ENCODE data around the gene AKR1C8. TPM values are rescaled to one million over a fixed set of nuclear protein-coding genes. Genes with fewer than 3 reads are reported as not detected.

AKR1C8 gene
- total and polyA plus RNA-seq, 2 of the 13 experiments (the other 11 are each of a cell fraction or from before 2014, with no cell fraction given), result 0.12 TPM; not detected in 1

GRCh38 chr10:5195727-5196374 is 10.9 kb upstream of the AKR1C8 start (continued):
- TF ChIP-seq HOXD1 (CRISPR knock-in tag; IDR thresholded peaks at IDR 0.05) (no peak), CHD4 (IDR thresholded peaks at IDR 0.05; ENCODE audit: borderline replicate concordance, low read length) (peak; percentile 58; the same call in 1 of the 2 replicates)
- TF ChIP-seq, protein P1, sequence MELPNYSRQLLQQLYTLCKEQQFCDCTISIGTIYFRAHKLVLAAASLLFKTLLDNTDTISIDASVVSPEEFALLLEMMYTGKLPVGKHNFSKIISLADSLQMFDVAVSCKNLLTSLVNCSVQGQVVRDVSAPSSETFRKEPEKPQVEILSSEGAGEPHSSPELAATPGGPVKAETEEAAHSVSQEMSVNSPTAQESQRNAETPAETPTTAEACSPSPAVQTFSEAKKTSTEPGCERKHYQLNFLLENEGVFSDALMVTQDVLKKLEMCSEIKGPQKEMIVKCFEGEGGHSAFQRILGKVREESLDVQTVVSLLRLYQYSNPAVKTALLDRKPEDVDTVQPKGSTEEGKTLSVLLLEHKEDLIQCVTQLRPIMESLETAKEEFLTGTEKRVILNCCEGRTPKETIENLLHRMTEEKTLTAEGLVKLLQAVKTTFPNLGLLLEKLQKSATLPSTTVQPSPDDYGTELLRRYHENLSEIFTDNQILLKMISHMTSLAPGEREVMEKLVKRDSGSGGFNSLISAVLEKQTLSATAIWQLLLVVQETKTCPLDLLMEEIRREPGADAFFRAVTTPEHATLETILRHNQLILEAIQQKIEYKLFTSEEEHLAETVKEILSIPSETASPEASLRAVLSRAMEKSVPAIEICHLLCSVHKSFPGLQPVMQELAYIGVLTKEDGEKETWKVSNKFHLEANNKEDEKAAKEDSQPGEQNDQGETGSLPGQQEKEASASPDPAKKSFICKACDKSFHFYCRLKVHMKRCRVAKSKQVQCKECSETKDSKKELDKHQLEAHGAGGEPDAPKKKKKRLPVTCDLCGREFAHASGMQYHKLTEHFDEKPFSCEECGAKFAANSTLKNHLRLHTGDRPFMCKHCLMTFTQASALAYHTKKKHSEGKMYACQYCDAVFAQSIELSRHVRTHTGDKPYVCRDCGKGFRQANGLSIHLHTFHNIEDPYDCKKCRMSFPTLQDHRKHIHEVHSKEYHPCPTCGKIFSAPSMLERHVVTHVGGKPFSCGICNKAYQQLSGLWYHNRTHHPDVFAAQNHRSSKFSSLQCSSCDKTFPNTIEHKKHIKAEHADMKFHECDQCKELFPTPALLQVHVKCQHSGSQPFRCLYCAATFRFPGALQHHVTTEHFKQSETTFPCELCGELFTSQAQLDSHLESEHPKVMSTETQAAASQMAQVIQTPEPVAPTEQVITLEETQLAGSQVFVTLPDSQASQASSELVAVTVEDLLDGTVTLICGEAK (IDR thresholded peaks at IDR 0.05), result no peak
- TF ChIP-seq, protein P1 (CRISPR knock-in tag; IDR thresholded peaks at IDR 0.05), result no peak

Data from HepG2 (cell line).